HCT116 (cell line): Measurements from ENCODE around the gene MRPS34.

ENCODE experiments used
- CEBPB ChIP-seq: IDR thresholded peaks from 2 replicates; pipeline ENCODE4 v1.6.1; 2012; ENCODE audit warnings: low read depth
- CTCF ChIP-seq, 3 experiments: fragments of 200-600 bp in 1 of 3; sonication (generic) in 1 of 3; IDR thresholded peaks in 2 of 3; conservative IDR thresholded peaks in 1 of 3; 2 replicates each; pipeline ENCODE4 v1.5.1; 2012 to 2017; ENCODE audit warnings: low read depth in 2 of 3, low read length in 2 of 3, antibody characterized with exemption in 1 of 3, borderline replicate concordance in 1 of 3, control low read depth in 1 of 3, mild to moderate bottlenecking in 1 of 3, mixed read lengths in 1 of 3, mixed run types in 1 of 3, moderate library complexity in 1 of 3; ENCODE audit not compliant: insufficient read depth in 1 of 3
- EGR1 ChIP-seq: IDR thresholded peaks from 2 replicates; pipeline ENCODE4 v1.6.1; 2012; ENCODE audit warnings: low read depth
- EZH2 ChIP-seq: fragments of 200-600 bp; sonication (generic); IDR thresholded peaks from 2 replicates; pipeline ENCODE4 v1.6.1; 2017; ENCODE audit warnings: antibody characterized with exemption, mixed run types
- EZH2phosphoT487 ChIP-seq: fragments of 200-600 bp; IDR thresholded peaks from 2 replicates; pipeline ENCODE4 v1.6.1; 2018; ENCODE audit warnings: antibody characterized with exemption, borderline replicate concordance
- FOSL1 ChIP-seq: IDR thresholded peaks from 2 replicates; pipeline ENCODE4 v1.6.1; 2012; ENCODE audit warnings: low read depth
- JUND ChIP-seq: IDR thresholded peaks from 2 replicates; pipeline ENCODE4 v1.6.1; 2012
- MAX ChIP-seq: IDR thresholded peaks from 2 replicates; pipeline ENCODE4 v1.6.1; 2012
- POLR2A ChIP-seq: IDR thresholded peaks from 2 replicates; pipeline ENCODE4 v1.7.0; 2011; ENCODE audit warnings: borderline replicate concordance; ENCODE audit not compliant: insufficient read depth, insufficient read length; ENCODE audit errors: extremely low read depth
- POLR2AphosphoS5 ChIP-seq: IDR thresholded peaks from 2 replicates; pipeline ENCODE4 v1.6.1; 2011; ENCODE audit warnings: mild to moderate bottlenecking, low read depth, low read length, moderate library complexity
- SP1 ChIP-seq: IDR thresholded peaks from 2 replicates; pipeline ENCODE4 v1.6.1; 2012; ENCODE audit warnings: low read depth
- SRF ChIP-seq: IDR thresholded peaks from 2 replicates; pipeline ENCODE4 v1.6.1; 2012; ENCODE audit warnings: low read depth
- YY1 ChIP-seq: IDR thresholded peaks from 2 replicates; pipeline ENCODE4 v1.6.1; 2011; ENCODE audit warnings: low read length, low read depth, moderate library complexity, mild to moderate bottlenecking; ENCODE audit not compliant: insufficient replicate concordance; ENCODE audit errors: extremely low read depth

DNA sequence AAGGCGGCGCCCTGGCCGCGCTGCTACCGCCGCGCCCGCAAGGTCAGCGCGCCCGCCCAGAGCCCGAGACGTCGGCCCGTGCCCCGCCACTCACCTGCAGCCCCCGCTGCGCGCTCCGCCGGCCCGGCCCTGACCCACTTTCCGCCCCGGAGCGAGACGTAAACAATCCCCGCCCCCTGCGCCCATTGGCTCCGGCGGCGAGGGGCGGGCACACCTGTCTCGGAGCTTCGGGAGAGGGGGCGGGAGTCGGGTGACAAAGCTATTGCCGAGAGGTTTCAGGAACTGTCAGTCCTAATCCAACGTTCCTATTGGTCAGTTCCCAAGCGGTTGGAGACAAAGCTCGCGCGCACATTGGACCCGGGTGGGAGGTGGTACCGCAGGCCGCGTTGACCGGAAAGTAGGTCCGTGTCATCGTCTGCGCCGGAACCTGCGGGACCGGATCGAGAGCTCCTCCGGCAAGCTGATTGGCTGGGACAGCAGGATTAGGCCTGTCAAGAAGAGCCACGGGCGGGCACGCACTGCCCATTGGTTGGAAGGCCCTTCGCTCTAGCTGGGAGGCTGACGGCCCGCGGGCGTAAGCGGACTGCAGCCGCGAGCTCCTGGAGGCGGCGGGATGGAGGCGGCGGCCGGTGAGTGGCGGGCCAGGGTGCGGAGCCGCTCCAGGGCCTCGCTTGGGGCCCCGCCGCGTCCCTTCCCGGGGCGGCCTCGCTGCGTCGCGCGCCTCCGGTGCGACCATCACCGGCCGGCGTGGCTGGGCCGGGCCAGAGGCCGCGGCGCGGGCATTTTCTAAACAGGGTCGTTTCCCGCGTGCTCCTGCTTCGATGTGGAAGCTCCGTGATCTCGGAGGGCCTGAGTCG, 9.7 kb upstream of the MRPS34 start, which contains the start of the genes NUBP2 and SPSB3:
- TF ChIP-seq YY1 (no peak), MAX (peak; percentile 72; the same call in 1 of the 2 replicates), CTCF (IDR thresholded peaks at IDR 0.05 in 2 of 3, conservative IDR thresholded peaks at IDR 0.05 in 1 of 3; ENCODE audit: borderline replicate concordance in 1 of 3, insufficient read depth in 1 of 3, low read depth in 2 of 3, low read length in 2 of 3) (no peak; a peak in 1 of 6 replicates), CEBPB (no peak), JUND (no peak), EGR1 (peak; percentile 74), POLR2A (no peak), FOSL1 (no peak), EZH2 (no peak), EZH2phosphoT487 (no peak), POLR2AphosphoS5 (peak; percentile 57; the same call in 1 of the 2 replicates), SRF (peak; percentile 92; the same call in 1 of the 2 replicates), SP1 (peak; percentile 100)
